HG02798 (cell line): ENCODE measurements around the gene IRF2BP2.
"Not testable (repeated sequence)": the region's sequence is repeated elsewhere in the genome, so short reads cannot be mapped to it uniquely, and the experiment has no call there.

Experiments used
- ATAC-seq: cut with Tn5 transposase; IDR thresholded peaks from one replicate; pipeline ENCODE4 v1.9.1; 2021; ENCODE audit warnings: mild to moderate bottlenecking; ENCODE audit not compliant: unreplicated experiment, poor library complexity

Gene IRF2BP2

DNA sequence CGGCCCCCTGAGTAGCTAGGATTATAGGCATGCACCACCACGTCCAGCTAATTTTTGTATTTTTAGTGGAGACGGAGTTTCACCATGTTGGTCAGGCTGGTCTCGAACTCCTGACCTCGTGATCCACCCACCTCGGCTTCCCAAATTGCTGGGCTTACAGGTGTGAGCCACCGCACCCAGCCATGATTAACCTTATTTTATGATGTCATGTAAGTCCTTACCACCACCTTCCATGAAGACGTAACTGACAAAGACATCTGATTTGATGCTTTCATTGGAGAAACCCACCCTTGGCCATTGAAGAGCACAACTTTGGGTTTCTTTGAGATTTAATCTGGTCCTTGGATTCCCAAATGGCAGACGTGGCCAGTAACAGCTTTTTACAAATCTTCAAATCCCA is 24.9 kb upstream of the IRF2BP2 start:
- not testable (repeated sequence) for ATAC-seq

DNA sequence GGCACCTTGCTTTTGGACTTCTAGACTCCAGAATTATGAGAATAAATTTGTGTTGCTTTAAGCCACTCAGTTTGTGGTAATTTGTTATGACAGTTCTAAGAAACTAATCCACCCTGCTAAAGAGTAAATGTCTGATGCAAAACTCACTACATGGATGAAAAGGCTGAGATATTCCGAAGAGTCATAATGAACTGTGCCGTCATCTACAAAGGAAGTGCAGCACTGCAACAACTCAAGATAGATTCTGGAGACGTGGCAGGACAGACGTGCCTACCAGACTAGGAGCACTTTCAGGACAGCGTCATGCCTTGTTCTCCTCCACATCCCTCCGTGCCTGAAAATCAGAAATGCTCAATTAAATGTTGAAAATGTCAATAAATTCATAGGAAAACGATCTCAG is 24.4 kb upstream of the IRF2BP2 start:
- ATAC-seq = no peak

GRCh38 chr1:234633246-234634003 is 23.4 kb upstream of the IRF2BP2 start:
- ATAC-seq = no peak

DNA sequence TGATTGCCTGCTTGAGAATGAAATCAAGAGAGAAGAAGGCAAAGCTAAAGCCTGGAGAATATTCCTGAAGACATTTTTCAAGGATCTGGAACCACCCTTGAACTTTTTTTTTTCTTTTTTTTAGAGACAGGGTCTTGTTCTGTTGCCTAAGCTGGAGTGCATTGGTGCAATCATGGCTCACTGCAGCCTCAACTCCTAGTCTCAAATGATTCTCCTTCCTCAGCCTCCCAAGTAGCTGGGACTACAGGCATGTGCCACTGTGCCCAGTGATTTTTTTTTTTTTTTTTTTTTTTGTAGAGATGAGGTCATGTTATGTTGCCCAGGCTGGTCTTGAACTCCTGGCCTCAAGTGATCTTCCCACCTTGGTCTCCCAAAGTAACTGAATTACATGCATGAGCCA is 22.2 kb upstream of the IRF2BP2 start:
- ATAC-seq = no peak

DNA sequence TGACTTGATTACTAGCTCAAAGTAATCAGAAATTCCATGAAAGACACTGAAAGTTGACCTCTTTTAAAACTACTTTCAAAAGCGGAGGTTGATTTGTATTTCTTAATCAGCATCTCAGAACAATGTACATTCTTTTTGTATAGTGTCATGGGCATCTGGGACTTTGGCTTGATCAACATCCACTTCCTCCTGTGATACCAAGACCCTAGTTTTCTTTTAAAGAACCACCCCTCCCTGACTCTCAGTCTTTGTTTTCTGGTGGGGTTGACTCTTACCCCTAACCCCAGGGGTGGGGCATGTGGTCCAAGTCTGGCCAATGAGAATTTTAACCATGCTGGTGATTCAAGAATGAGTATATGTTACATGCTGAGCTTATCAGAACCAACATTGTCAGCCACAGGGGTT is 21.7 kb upstream of the IRF2BP2 start:
- no peak for ATAC-seq

- no peak for ATAC-seq
These were observed 19.0 kb upstream of the IRF2BP2 start for GRCh38 chr1:234629026-234629425.

DNA sequence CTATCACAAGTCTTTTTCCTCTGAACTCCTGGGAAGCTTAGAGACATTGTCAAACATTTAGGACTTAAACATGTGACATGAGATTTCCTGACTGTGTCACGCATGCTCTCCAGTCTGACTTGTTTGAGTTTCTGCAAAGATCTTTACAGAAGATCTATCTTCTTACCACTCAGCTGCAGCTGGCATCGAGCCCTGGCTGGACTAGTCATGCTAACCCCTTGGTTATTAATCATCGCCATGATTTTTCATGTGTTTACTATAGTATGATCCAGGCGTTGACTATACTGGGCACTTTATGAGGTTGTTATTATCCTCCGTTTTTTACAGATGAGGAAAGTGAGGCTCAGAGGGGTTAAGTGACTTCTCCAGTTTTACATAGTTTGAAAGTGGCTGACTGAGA is 18.1 kb upstream of the IRF2BP2 start:
- no peak for ATAC-seq

DNA sequence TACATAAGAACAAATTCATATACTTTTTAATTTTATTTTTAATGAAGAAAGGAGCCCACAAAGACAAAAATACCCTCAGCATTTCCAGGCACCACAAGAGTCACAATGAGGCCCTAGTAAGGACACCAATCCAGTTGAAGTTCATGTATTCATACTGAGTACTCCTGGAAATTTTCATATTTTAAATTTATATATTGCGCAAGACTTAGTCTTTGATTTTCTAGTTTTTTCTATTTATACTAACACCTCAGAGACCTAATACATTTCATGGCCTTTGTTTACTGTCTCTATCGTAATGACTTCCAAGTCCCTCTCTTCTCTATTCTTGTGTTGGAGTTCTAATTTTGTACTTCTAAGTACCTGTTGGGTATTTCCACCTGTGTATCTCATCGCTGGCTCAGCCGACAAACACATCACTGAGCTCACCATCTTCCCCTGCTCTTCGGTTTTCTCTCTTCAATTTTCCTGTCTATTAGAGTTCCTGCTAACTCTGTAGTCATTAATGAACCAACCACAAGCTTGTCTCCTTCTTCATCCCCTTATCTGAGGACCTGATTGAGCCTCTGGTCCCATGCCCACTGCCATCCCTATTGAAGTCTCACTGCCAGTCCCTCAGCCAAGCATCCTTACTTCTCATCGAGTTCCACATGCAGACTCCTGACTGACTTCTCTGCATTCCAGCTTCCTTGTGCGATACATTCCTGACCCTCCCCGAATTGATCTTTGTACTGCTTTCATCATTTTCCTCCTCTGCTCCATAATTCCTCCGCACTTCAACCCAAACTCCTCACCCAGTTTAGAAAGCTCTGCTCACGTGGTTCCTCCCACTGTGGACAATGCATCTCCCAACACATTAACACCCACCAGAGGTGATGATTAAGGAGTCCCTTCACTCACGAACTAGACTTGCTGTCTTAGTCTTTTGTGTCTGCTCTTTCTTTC is 17.3 kb upstream of the IRF2BP2 start:
- ATAC-seq = no peak

GRCh38 chr1:234626391-234626790 is 16.4 kb upstream of the IRF2BP2 start:
- no peak for ATAC-seq

- no peak for ATAC-seq
These were observed 14.7 kb upstream of the IRF2BP2 start for GRCh38 chr1:234624724-234625117.

DNA sequence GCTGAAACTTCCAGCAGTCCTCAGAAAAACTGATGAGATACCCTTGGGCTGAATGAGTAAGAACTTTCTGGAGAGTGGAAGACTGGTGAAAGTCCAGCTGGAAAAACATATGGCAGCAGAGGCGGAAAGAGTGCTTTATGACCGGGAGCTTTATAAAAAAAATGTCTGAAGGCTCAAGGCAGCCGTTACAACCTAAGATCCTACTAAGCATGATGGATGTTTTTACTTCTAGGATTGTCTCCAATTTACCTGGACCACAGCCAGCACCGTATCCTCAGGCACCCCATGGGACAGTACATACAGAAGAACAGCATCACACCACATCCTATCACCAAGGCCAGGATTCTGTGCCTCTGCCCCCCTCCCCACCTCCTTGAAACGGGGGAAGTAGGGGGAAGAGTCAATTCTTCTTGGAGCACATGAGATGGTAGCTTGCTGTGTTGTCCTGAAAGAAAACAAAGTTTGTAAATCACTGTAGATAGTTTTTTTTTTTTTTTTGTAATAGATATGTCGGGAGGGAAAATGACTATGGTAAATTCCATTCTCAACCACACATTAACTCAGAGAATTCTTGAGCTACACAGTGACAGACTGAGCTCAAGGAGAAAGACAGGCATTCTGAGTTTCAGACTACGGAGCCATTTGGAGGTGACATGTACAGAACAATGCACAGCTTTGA is 11.8 kb upstream of the IRF2BP2 start:
- no peak for ATAC-seq

GRCh38 chr1:234621127-234621468 is 11.1 kb upstream of the IRF2BP2 start:
- no peak for ATAC-seq

GRCh38 chr1:234620272-234621126 is 10.5 kb upstream of the IRF2BP2 start:
- no peak for ATAC-seq

- no peak for ATAC-seq
These were observed 9.8 kb upstream of the IRF2BP2 start for GRCh38 chr1:234619794-234620247.

- ATAC-seq = no peak
These were observed 9.1 kb upstream of the IRF2BP2 start for GRCh38 chr1:234619071-234619480.

DNA sequence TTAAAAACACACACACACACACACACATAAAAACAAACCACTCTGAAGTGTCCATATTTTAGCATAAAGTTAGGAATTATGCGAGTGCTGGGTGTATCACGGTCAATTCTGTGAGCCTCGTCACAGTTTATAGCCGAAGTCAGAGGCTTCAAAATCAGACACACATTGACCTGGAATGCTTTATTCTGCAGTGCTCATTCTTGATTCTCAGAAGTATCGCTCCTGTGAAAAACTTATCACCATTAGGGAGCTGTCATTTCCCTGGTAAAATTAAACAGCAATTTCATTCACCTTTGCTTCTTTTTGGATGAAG is 8.7 kb upstream of the IRF2BP2 start:
- no peak for ATAC-seq

- ATAC-seq = no peak
These were observed 8.2 kb upstream of the IRF2BP2 start for GRCh38 chr1:234617986-234618736.

DNA sequence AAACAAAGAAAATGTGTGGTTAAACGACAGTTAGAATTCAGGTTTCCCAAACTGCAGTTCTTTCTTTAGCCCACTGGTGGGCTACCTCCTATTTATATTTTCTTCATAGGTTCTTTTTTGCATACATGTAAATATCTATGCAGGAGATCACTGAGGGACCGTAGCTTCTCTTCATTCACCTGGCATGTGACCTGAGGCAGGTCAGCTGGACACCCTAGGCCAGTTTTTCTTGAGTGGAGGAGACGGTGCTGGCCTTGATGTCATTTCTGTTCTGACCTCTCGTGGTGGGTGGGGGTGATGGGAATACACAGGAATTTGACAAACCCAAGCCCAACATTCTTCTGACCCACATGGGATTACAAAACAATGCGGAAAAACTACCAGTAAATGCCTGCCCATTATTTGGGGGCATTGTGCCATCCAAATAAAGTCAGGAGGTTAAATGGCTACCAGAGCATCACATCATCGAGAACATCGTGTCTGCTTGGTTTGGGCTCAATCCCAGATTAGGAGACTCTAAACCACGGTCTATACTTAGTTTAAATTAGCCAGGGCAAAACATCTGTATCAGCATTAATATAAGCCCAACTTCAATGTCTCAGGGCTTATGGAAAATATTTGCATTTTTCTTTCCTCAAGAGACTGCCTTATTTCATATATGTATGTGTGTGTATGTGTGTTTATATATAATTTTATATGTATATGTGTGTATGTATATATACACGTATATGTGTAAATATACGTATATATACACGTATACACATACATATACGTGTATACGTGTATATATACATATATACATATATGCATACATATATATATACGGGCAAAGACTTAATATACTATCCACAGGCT is 7.4 kb upstream of the IRF2BP2 start:
- ATAC-seq = no peak

DNA sequence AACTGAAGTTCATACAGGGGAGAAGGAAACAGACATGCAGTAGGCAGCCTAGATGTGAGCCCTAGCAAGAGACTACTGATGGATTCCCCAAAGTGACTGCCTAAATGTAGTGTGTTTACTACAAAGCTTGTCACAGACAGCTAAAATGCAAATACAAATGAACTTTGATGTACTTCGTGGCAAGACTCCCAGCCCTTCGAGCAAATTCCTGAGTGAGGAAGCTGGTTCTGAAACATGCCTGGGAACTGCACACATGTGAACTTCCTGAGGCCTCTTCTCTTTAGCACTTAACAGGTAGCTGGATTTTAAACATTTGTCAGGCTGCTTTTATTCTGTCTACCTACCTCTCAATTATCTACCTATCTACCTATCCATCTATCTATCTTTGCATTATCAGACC is 6.7 kb upstream of the IRF2BP2 start:
- ATAC-seq = no peak
